ENCODE data around the gene KCNQ2.
A peak's percentile ranks its signal among the peaks of the same experiment; 100 is the strongest.
"Not testable (repeated sequence)": the region's sequence is repeated elsewhere in the genome, so short reads cannot be mapped to it uniquely, and the experiment has no call there.

The KCNQ2 gene

GRCh38 chr20:63384336-63384735 is 88.1 kb downstream of the KCNQ2 start:
- DNase-seq: no peak

DNA sequence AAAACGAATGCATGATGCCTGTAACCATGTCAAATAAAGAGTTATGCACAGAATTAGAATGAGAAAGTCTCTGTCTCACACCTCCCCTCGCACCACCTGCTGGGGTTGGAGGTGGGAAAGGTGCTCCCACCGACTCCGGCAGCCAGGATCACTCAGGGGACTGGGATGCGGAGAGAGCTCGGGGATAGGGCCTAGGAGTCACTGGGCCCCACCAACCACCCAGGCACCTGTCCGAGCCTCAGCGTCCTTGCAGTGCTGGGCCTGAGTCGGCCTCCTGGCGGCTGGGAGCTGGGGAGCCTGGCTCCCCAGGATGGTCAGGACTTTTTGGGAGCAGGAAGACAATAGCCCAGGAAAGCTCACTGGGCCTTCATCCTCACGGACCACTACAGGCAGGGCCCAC is 88.9 kb downstream of the KCNQ2 start:
- no peak for DNase-seq

GRCh38 chr20:63382551-63383300 is 89.7 kb downstream of the KCNQ2 start:
- DNase-seq: no peak

DNA sequence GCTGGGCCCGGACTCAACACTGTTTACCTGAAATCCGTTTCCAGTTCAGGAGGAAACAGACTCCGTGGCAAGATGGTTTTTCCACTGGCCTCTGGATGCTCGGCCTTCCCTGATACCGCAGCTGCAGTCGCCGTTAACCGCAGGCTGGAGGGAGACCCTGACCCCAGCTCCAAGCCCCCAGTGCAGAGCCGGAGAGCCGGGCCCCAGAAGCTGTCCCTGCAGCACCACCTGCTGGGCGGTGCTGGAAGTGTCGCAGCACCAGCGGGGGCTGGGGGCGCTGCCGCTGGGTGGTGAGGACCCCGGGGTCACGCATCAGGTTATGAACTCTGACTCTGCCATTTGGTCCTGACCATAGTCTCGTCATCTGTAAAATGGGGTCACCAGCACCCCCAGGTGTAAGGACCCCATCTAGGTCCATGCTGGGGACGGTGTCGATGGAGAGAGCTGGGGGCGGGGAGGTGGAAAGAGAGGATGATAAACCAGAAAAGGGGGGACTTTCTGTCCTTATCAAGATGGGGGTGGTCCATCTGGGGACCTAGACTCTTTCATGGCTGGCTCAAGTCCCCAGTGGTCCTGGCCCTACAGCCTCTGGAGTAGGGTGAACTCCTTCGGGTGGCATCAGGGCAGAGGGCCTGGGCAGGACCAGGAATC is 90.5 kb downstream of the KCNQ2 start:
- peak; percentile 8 for DNase-seq

GRCh38 chr20:63380346-63380870 is 92.0 kb downstream of the KCNQ2 start:
- no peak for DNase-seq

DNA sequence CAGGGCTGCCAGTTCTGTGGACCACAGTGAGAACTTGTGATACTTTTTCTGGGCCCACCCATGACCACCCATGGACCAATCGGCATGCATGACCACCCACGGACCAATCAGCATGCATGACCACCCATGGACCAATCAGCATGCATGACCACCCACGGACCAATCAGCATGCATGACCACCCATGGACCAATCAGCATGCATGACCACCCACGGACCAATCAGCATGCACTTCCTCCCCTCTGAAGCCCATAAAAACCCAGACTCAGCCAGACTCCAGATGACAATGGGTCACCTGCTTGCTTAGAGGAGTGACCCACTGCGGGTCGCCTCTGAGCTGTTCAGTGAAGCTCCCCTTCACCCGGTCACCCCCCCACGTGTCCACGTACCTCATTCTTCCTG is 92.6 kb downstream of the KCNQ2 start:
- not testable (repeated sequence) for DNase-seq

DNA sequence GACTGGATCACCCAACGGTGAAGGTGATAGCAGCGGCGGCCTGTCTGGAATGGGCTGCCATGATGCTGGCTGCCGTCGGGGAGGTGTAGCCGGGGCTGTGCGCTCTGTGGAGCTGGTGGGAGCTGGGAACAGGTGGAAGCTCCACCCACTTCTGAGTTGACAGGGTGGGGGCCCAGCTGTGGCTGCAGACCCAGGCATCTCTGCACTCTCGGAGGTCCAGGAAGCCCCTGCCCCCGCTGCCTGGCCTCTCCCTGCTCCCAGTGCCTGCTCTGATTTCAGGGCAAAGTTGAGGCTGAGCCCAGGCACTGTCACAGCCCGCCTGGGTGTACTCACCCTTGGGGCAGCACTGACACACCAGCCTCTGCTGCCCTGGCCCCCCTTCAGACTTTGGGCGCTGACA is 93.2 kb downstream of the KCNQ2 start:
- no peak for DNase-seq

- no peak for DNase-seq
Observed at GRCh38 chr20:63378626-63379025, 93.8 kb downstream of the KCNQ2 start.

- no peak for DNase-seq
Observed at GRCh38 chr20:63377951-63378381, 94.5 kb downstream of the KCNQ2 start.

DNA sequence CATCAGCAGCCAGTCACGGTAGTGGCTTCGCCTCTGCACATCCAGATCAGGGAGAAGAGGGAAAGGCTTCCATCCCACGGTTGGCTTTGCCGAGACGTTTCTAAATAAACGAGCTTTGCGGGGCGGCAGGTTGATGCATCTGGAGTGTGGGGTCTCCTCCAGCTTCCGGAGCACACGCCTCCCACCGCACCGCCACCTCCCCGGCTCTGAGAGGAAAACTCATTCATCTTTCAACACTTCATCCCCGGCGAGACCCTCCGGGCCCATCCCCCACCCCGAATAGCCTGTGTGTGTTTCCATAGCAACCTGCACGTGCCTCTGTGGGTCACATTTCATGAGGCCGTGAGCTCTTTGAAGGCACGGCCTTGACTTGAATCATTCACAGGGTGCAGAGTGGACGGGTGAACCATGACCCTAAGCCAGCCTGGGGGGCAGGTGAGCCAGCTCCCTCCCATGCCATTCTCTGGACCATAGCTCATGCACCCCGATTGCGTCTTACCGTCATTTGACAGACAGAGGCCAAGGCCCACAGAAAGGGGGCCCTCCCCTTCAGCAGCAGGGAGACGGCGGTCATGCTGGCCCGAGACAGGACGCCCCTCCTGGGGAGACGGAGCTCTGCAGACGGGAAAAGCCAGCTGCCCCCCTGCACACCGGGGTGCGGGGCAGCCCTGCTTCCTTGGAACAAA is 95.1 kb downstream of the KCNQ2 start:
- no peak for DNase-seq

- no peak for DNase-seq
Observed at GRCh38 chr20:63376283-63377250, 95.9 kb downstream of the KCNQ2 start.

DNA sequence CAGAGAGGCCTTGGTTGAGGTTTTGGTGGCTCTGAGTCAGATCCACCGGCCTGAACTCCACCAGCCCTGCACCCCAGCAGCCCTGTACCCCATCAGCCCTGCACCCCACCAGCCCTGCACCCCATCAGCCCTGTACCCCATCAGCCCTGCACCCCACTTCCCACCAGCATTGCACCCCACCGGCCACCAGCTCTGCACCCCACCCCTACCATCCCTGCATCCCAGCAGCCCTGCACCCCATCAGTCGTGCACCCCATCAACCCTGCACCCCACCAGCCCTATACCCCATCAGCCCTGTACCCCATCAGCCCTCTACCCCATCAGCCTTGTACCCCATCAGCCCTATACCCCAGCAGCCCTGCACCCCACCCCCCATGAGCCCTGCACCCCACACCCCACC is 97.0 kb downstream of the KCNQ2 start:
- DNase-seq: no peak

DNA sequence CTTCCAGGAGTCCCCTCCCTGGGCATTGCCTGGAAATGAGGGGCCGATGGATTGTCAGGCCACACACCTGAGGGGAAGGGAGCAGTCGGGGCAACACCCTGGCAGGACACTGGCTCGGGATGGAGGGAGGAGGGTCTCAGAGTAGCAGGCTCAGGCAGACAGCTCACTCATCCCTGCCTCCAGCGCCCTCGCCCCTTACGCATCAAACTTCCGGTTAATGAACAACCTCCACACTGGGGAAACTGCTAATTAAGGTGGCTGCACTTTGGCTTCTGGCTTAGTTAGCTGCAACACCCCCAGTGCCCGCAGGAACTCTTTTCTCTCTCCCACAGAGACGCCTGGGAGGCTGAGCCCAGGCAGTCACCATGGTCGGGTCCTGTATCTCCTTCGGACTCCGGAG is 98.0 kb downstream of the KCNQ2 start:
- no peak for DNase-seq

- DNase-seq: no peak
Observed at GRCh38 chr20:63373996-63374395, 98.5 kb downstream of the KCNQ2 start.

- no peak for DNase-seq
Observed at GRCh38 chr20:63372971-63373885, 99.2 kb downstream of the KCNQ2 start.

- no peak for DNase-seq
Observed at GRCh38 chr20:63371291-63371865, 101.1 kb downstream of the KCNQ2 start.

DNA sequence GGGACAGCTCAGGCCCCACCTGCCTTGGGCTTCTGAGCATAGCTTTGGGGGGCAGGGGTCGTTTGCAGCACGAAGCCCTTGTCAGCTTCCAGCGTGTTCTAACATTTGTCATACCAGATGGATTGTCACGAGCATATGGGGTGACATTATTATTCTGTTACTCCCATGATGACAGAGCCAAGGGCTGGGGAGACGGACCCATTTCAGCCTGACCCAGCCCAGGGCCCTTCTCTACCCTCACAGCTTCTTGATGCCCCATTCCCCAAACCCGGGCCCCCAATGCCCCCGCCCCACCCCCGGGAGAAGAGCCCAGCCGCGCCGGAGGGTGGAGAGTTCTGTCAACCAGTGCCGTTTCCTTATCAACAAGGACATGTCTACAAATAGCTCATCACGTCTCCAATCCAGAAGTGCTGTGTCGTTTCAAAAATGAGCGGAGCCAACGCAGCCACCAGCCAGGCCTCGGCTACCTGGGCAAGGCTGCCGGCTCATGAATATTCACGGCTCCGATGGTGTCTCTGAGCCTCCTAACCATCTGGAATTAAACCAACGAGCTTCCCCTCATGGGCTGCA is 101.8 kb downstream of the KCNQ2 start:
- DNase-seq: no peak

- no peak for DNase-seq
Observed at GRCh38 chr20:63369724-63370617, 102.5 kb downstream of the KCNQ2 start.

DNA sequence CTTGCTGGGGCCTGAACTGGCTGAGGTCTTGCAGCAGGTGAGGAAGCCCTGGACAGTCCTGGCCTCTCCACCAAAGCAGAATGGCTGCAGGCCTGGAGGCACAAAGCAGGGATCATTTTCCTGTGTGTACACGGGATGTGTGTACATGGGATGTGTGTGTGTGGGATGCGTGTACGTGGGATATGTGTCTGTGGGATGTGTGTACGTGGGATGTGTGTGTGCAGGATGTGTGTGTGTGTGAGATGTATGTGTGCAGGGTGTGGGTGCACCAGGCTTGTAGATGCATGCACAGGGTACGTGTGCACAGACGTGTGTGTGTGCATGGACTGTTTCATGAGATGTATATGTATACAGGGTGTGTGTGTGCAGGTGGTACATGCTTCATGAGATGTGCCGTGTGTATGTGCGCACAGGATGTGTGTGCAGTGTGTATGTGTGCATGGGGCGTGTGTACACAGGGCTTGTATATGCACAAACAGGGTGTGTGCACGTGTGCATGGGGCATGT is 103.4 kb downstream of the KCNQ2 start:
- DNase-seq: no peak

All from fibroblast of skin of scalp (primary cell).